Measurements from ENCODE around the gene RDH13.

- no peak for TF ChIP-seq CTCF (IDR thresholded peaks at IDR 0.05; ENCODE audit: low read depth, low read length, poor library complexity, severe bottlenecking)
- TF ChIP-seq EZH2phosphoT487 (IDR thresholded peaks at IDR 0.05; ENCODE audit: borderline replicate concordance, low read length), result no peak
These were observed 12.5 kb upstream of the RDH13 start, which contains the start of gene EPS8L1 for GRCh38 chr19:55075371-55075998.
